Measurements from ENCODE around the gene AFP.

The AFP gene

DNA sequence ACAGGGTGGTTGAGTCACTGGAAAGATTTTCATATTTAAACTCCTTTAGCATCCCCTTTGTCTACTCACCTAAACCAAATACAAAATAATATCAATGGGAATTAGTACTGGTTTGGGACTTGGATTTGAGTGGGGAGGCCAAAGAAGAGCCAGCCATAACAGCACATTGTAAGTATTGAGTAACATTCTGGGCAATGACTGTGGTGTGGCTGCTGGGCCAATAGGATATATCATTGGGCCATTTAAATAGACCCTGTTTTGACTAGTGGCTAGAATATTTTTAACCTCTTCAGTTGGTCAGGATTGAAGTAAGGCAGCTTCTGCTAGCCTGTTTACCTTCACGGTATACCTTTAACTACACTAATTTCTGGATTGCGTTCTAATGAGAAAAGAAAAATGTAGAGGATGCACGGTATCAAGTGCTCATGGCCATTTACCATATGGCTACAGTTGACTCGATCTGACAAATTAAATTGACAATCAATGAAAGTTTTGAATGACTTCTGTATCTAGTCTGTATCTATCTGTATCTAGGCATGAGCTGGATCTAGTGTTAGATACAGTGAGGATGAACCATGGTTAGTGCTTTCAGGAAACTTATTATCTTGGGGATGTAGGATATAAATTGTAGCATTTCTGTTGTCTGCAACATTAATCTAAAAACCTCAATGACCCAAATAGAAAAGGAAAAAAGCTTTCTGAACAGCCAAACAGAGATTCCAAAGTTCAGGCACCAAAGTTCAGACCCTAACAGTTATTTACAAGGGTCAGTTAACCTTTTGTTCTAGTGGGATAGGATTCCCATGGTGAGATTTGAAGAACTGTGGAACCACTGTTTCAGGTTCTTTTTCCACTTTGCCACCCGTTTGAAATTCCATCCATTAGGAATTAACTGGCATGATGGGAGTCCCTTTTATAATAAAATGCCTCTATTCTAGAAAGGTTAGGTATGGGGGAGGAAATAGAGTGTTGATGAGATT is 38.7 kb upstream of the AFP start:
- TF ChIP-seq, protein P1, sequence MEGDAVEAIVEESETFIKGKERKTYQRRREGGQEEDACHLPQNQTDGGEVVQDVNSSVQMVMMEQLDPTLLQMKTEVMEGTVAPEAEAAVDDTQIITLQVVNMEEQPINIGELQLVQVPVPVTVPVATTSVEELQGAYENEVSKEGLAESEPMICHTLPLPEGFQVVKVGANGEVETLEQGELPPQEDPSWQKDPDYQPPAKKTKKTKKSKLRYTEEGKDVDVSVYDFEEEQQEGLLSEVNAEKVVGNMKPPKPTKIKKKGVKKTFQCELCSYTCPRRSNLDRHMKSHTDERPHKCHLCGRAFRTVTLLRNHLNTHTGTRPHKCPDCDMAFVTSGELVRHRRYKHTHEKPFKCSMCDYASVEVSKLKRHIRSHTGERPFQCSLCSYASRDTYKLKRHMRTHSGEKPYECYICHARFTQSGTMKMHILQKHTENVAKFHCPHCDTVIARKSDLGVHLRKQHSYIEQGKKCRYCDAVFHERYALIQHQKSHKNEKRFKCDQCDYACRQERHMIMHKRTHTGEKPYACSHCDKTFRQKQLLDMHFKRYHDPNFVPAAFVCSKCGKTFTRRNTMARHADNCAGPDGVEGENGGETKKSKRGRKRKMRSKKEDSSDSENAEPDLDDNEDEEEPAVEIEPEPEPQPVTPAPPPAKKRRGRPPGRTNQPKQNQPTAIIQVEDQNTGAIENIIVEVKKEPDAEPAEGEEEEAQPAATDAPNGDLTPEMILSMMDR (IDR thresholded peaks at IDR 0.05; ENCODE audit: insufficient read depth, low read depth, low read length, missing control alignments), result no peak
- DNase-seq (ENCODE audit: low read depth), result no peak
- H3K4me3 ChIP-seq (ENCODE audit: low read depth, low read length), result no peak overlapping the region

DNA sequence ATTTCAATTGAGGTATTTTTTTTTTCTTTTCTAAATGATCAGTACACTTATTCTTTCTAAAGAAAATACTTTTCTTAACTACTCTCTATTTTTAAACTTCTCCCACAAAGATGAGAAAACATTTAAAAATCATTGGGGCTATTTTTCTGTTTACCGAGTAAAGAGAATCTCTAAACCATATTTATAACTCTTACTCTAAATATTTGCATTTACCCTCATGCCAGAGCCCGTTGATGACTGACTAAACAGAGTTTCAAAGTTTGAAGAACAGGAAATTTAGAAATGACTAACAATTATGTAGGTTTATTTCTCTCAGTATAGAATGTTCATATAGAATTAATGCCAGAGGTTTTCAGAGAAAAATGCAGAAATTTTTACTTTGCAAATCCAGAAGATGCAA is 34.6 kb upstream of the AFP start:
- DNase-seq (ENCODE audit: low read depth), result no peak
- H3K4me3 ChIP-seq (ENCODE audit: low read depth, low read length), result no peak overlapping the region
- TF ChIP-seq, protein P1 (IDR thresholded peaks at IDR 0.05; ENCODE audit: insufficient read depth, low read depth, low read length, missing control alignments), result no peak

DNA sequence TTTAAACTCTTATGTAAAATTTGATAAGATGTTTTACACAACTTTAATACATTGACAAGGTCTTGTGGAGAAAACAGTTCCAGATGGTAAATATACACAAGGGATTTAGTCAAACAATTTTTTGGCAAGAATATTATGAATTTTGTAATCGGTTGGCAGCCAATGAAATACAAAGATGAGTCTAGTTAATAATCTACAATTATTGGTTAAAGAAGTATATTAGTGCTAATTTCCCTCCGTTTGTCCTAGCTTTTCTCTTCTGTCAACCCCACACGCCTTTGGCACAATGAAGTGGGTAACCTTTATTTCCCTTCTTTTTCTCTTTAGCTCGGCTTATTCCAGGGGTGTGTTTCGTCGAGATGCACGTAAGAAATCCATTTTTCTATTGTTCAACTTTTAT is 32.0 kb upstream of the AFP start, which contains the start of gene ALB:
Gene ALB, plus strand, starts transcription at position 246 of the 400 bp plus-strand sequence. Its CDS starts 41 bp downstream, at position 287.
- no peak within 1 kb of the TSS for H3K4me3 ChIP-seq (ENCODE audit: low read depth, low read length)
- no peak for DNase-seq (ENCODE audit: low read depth)

DNA sequence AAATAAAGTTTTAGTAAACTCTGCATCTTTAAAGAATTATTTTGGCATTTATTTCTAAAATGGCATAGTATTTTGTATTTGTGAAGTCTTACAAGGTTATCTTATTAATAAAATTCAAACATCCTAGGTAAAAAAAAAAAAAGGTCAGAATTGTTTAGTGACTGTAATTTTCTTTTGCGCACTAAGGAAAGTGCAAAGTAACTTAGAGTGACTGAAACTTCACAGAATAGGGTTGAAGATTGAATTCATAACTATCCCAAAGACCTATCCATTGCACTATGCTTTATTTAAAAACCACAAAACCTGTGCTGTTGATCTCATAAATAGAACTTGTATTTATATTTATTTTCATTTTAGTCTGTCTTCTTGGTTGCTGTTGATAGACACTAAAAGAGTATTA is 31.6 kb upstream of the AFP start:
- TF ChIP-seq, protein P1 (IDR thresholded peaks at IDR 0.05; ENCODE audit: insufficient read depth, low read depth, low read length, missing control alignments), result no peak
- no peak overlapping the region for H3K4me3 ChIP-seq (ENCODE audit: low read depth, low read length)
- DNase-seq (ENCODE audit: low read depth), result no peak

More for the DNA sequence above, 32.0 kb upstream of the AFP start, which contains the start of gene ALB:
- TF ChIP-seq, protein P1 (IDR thresholded peaks at IDR 0.05; ENCODE audit: insufficient read depth, low read depth, low read length, missing control alignments), result no peak

DNA sequence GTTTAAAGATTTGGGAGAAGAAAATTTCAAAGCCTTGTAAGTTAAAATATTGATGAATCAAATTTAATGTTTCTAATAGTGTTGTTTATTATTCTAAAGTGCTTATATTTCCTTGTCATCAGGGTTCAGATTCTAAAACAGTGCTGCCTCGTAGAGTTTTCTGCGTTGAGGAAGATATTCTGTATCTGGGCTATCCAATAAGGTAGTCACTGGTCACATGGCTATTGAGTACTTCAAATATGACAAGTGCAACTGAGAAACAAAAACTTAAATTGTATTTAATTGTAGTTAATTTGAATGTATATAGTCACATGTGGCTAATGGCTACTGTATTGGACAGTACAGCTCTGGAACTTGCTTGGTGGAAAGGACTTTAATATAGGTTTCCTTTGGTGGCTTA is 30.9 kb upstream of the AFP start:
- no peak overlapping the region for H3K4me3 ChIP-seq (ENCODE audit: low read depth, low read length)
- TF ChIP-seq, protein P1 (IDR thresholded peaks at IDR 0.05; ENCODE audit: insufficient read depth, low read depth, low read length, missing control alignments), result no peak
- no peak for DNase-seq (ENCODE audit: low read depth)

DNA sequence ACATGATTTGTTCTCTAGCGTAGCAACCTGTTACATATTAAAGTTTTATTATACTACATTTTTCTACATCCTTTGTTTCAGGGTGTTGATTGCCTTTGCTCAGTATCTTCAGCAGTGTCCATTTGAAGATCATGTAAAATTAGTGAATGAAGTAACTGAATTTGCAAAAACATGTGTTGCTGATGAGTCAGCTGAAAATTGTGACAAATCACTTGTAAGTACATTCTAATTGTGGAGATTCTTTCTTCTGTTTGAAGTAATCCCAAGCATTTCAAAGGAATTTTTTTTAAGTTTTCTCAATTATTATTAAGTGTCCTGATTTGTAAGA is 29.5 kb upstream of the AFP start:
- TF ChIP-seq, protein P1 (IDR thresholded peaks at IDR 0.05; ENCODE audit: insufficient read depth, low read depth, low read length, missing control alignments), result no peak
- DNase-seq (ENCODE audit: low read depth), result no peak
- no peak overlapping the region for H3K4me3 ChIP-seq (ENCODE audit: low read depth, low read length)

Measured in GM12865 (cell line).